H9 (cell line): Measurements from ENCODE around the gene USP34. TPM values are rescaled to one million over a fixed set of nuclear protein-coding genes. Genes with fewer than 3 reads are reported as not detected.

Source experiments
- DNase-seq: peaks from one replicate; pipeline ENCODE4 v3.0.0-alpha.2; 2017
- H2AFZ ChIP-seq: one replicate; pipeline ENCODE4 v1.6.1; 2013; ENCODE audit warnings: mild to moderate bottlenecking, low read length, control low read depth, moderate library complexity
- H2AK5ac ChIP-seq: 2 replicates; pipeline ENCODE4 v1.6.1; 2013; ENCODE audit warnings: low read length, control low read depth, mixed read lengths; ENCODE audit not compliant: insufficient read length
- H2BK120ac ChIP-seq: one replicate; pipeline ENCODE4 v1.6.1; 2013; ENCODE audit warnings: low read depth, mild to moderate bottlenecking, low read length, control low read depth, inconsistent platforms; ENCODE audit not compliant: poor library complexity, severe bottlenecking
- H2BK12ac ChIP-seq: 2 replicates; pipeline ENCODE4 v1.6.1; 2013; ENCODE audit warnings: low read length, control low read depth, mixed read lengths, low read depth; ENCODE audit not compliant: insufficient read length
- H2BK15ac ChIP-seq: 2 replicates; pipeline ENCODE4 v1.6.1; 2013; ENCODE audit warnings: low read depth, low read length, control low read depth
- H2BK20ac ChIP-seq: one replicate; pipeline ENCODE4 v1.6.1; 2013; ENCODE audit warnings: low read depth, mild to moderate bottlenecking, low read length, control low read depth, inconsistent platforms; ENCODE audit not compliant: poor library complexity, severe bottlenecking
- H2BK5ac ChIP-seq: 2 replicates; pipeline ENCODE4 v1.6.1; 2013; ENCODE audit warnings: low read length, control low read depth, mixed read lengths; ENCODE audit not compliant: insufficient read length
- H3K14ac ChIP-seq: 2 replicates; pipeline ENCODE4 v1.6.1; 2013; ENCODE audit warnings: low read length, control low read depth; ENCODE audit not compliant: insufficient read depth
- H3K18ac ChIP-seq: 2 replicates; pipeline ENCODE4 v1.6.1; 2013; ENCODE audit warnings: low read depth, mild to moderate bottlenecking, mixed read lengths, low read length, control low read depth; ENCODE audit not compliant: insufficient read length
- H3K23ac ChIP-seq: 2 replicates; pipeline ENCODE4 v1.6.1; 2013; ENCODE audit warnings: low read length, control low read depth, mixed read lengths, low read depth; ENCODE audit not compliant: insufficient read length
- H3K23me2 ChIP-seq: 2 replicates; pipeline ENCODE4 v1.6.1; 2013; ENCODE audit warnings: low read depth, mild to moderate bottlenecking, mixed read lengths, low read length, control low read depth; ENCODE audit not compliant: insufficient read length, poor library complexity, severe bottlenecking
- H3K27ac ChIP-seq: 2 replicates; pipeline ENCODE4 v1.5.1; 2013; ENCODE audit warnings: low read length, control low read depth, mixed read lengths, low read depth; ENCODE audit not compliant: insufficient read length
- H3K27me3 ChIP-seq: 2 replicates; pipeline ENCODE4 v1.6.1; 2013; ENCODE audit warnings: low read length, control low read depth, inconsistent platforms; ENCODE audit not compliant: insufficient read depth
- H3K4ac ChIP-seq: 2 replicates; pipeline ENCODE4 v1.6.1; 2013; ENCODE audit warnings: low read depth, mild to moderate bottlenecking, control low read depth, inconsistent platforms, low read length, moderate library complexity
- H3K4me1 ChIP-seq: 2 replicates; pipeline ENCODE4 v1.6.1; 2013; ENCODE audit warnings: low read length, control low read depth, inconsistent platforms; ENCODE audit not compliant: insufficient read depth
- H3K4me2 ChIP-seq: 2 replicates; pipeline ENCODE4 v1.6.1; 2013; ENCODE audit warnings: low read length, control low read depth, mixed read lengths; ENCODE audit not compliant: insufficient read length, insufficient read depth
- H3K56ac ChIP-seq: 2 replicates; pipeline ENCODE4 v1.6.1; 2013; ENCODE audit warnings: low read depth, mild to moderate bottlenecking, mixed read lengths, low read length, control low read depth; ENCODE audit not compliant: insufficient read length
- H3K79me1 ChIP-seq: 2 replicates; pipeline ENCODE4 v1.6.1; 2013; ENCODE audit warnings: low read depth, mild to moderate bottlenecking, moderate library complexity, low read length, control low read depth, inconsistent platforms; ENCODE audit not compliant: insufficient read depth, poor library complexity, severe bottlenecking
- H3K79me2 ChIP-seq: 2 replicates; pipeline ENCODE4 v1.6.1; 2013; ENCODE audit warnings: low read length, control low read depth, inconsistent platforms; ENCODE audit not compliant: insufficient read depth
- H3K9ac ChIP-seq: 2 replicates; pipeline ENCODE4 v1.6.1; 2013; ENCODE audit warnings: low read length, control low read depth, mixed read lengths; ENCODE audit not compliant: insufficient read length; ENCODE audit errors: extremely low read depth
- H3K9me3 ChIP-seq: one replicate; pipeline ENCODE4 v1.6.1; 2013; ENCODE audit warnings: low read depth, low read length, inconsistent platforms; ENCODE audit not compliant: control insufficient read depth
- H3T11ph ChIP-seq: one replicate; pipeline ENCODE4 v1.6.1; 2013; ENCODE audit warnings: mild to moderate bottlenecking, low read length, control low read depth, inconsistent platforms
- H4K20me1 ChIP-seq: one replicate; pipeline ENCODE4 v1.6.1; 2013; ENCODE audit not compliant: control insufficient read depth, insufficient read length, insufficient read depth
- H4K5ac ChIP-seq: 2 replicates; pipeline ENCODE4 v1.6.1; 2013; ENCODE audit warnings: low read depth, mild to moderate bottlenecking, mixed read lengths, low read length, control low read depth; ENCODE audit not compliant: insufficient read length
- H4K8ac ChIP-seq: replicated peaks from 2 replicates; pipeline ENCODE4 v1.6.1; 2013; ENCODE audit warnings: low read length, control low read depth, mixed read lengths, low read depth; ENCODE audit not compliant: insufficient read length
- H4K91ac ChIP-seq: 2 replicates; pipeline ENCODE4 v1.6.1; 2013; ENCODE audit warnings: low read depth, mild to moderate bottlenecking, moderate library complexity, mixed read lengths, low read length, control low read depth; ENCODE audit not compliant: insufficient read length
- H3K27ac Mint-ChIP-seq, 3 experiments: 2 replicates in 2 of 3; 3 replicates in 1 of 3; pipeline ENCODE4 v1.8.0; 2020 to 2021; ENCODE audit warnings: mixed read lengths in 3 of 3, mild to moderate bottlenecking in 1 of 3, moderate library complexity in 1 of 3
- H3K27me3 Mint-ChIP-seq: 2 replicates; pipeline ENCODE4 v1.8.0; 2021; ENCODE audit warnings: low read depth, mild to moderate bottlenecking, moderate library complexity, mixed read lengths
- H3K36me3 Mint-ChIP-seq, 3 experiments: 2 replicates in 2 of 3; 3 replicates in 1 of 3; pipeline ENCODE4 v1.8.0; 2020 to 2021; ENCODE audit warnings: low read depth in 3 of 3, mixed read lengths in 3 of 3; ENCODE audit not compliant: insufficient read depth in 1 of 3
- H3K4me1 Mint-ChIP-seq, 2 experiments: 2 replicates each; pipeline ENCODE4 v1.8.0; 2020; ENCODE audit warnings: mixed read lengths in 2 of 2
- H3K4me3 Mint-ChIP-seq, 2 experiments: 2 replicates in 1 of 2; 3 replicates in 1 of 2; pipeline ENCODE4 v1.8.0; 2020 to 2021; ENCODE audit warnings: mild to moderate bottlenecking in 2 of 2, mixed read lengths in 2 of 2, moderate library complexity in 1 of 2
- H3K9me3 Mint-ChIP-seq, 2 experiments: 2 replicates in 1 of 2; 3 replicates in 1 of 2; pipeline ENCODE4 v1.8.0; 2020; ENCODE audit warnings: mild to moderate bottlenecking in 2 of 2, mixed read lengths in 2 of 2, moderate library complexity in 1 of 2
- WGBS: extraction: QIAGEN DNeasy Blood & Tissue Kit; methylation state at CpG from one replicate; pipeline ENCODE4 v1.1.7; 2013; ENCODE audit warnings: missing lambda C conversion rate, low lambda C conversion rate, mixed read lengths; ENCODE audit not compliant: insufficient read length; ENCODE audit errors: extremely low coverage; 5-methylcytosine and 5-hydroxymethylcytosine counted together
- total RNA-seq: library from RNA; stranded (reverse); gene quantifications from 2 replicates; pipeline ENCODE4 v1.2.1, GENCODE V29; 2021
- TF ChIP-seq, protein P1 (sequence below): fragments of 200-600 bp; sonication (generic); conservative IDR thresholded peaks from 3 replicates; pipeline ENCODE4 v1.8.0; 2021; ENCODE audit warnings: antibody characterized with exemption, mild to moderate bottlenecking

The USP34 gene
- total RNA-seq, 1 experiment from 2014 or later: 93.9 TPM

DNA sequence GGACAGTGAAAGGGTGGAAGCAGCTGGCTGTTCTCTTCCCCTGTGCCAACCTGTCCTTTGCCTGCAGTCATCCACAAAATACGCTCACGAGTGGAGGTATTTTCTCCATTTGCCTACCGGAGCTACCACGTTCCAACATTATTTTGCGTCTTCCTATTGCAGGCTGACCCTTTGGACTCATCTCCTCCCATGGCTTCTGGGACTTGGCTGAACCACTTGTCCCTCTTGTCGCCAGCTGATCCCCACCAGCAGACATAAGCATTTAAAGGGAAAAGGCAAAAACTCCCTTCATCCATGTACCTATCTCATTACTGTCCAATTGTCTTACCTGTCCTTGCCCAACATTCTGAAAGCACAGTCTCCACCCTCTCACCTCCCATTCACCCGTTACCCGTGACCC lies 295.9 kb downstream of the USP34 start:
- H2BK120ac ChIP-seq: no peak overlapping the region
- H3K79me2 ChIP-seq: no peaks in the 10 kb centered on the region
- Mint-ChIP-seq H3K4me3 (no peak overlapping the region), H3K4me1 (peaks cover 30 to 31% of the 10 kb centered on the region in 2 experiments), H3K27ac (0 out of 7 replicates have a peak overlapping the region, but pooled peaks of 1 of the 3 experiments have one; percentile 1), H3K36me3 (peaks cover 7 to 9% (median 8%) of the 10 kb centered on the region in 3 experiments; a peak in 6 of 7 replicates), H3K27me3 (peaks cover 36% of the 10 kb centered on the region), H3K9me3 (no peaks in the 10 kb centered on the region; a peak in 1 of 5 replicates)
- no peak overlapping the region for H4K8ac ChIP-seq
- H3K56ac ChIP-seq: no peak overlapping the region
- H4K91ac ChIP-seq: no peak overlapping the region
- H3K23ac ChIP-seq: no peak overlapping the region
- no peak overlapping the region for H3K4me2 ChIP-seq
- no peaks in the 10 kb centered on the region for H3K79me1 ChIP-seq
- H3K9me3 ChIP-seq: no peaks in the 10 kb centered on the region
- TF ChIP-seq, protein P1, sequence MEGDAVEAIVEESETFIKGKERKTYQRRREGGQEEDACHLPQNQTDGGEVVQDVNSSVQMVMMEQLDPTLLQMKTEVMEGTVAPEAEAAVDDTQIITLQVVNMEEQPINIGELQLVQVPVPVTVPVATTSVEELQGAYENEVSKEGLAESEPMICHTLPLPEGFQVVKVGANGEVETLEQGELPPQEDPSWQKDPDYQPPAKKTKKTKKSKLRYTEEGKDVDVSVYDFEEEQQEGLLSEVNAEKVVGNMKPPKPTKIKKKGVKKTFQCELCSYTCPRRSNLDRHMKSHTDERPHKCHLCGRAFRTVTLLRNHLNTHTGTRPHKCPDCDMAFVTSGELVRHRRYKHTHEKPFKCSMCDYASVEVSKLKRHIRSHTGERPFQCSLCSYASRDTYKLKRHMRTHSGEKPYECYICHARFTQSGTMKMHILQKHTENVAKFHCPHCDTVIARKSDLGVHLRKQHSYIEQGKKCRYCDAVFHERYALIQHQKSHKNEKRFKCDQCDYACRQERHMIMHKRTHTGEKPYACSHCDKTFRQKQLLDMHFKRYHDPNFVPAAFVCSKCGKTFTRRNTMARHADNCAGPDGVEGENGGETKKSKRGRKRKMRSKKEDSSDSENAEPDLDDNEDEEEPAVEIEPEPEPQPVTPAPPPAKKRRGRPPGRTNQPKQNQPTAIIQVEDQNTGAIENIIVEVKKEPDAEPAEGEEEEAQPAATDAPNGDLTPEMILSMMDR: no peak
- H3K4ac ChIP-seq: no peak overlapping the region
- H3K14ac ChIP-seq: no peak overlapping the region
- H2BK20ac ChIP-seq: no peak overlapping the region
- H2BK15ac ChIP-seq: no peak overlapping the region
- H3K23me2 ChIP-seq: peaks cover 14% of the 10 kb centered on the region
- no peak overlapping the region for H3T11ph ChIP-seq
- H3K4me1 ChIP-seq: peaks cover 4% of the 10 kb centered on the region; the same call in 1 of the 2 replicates
- H2BK5ac ChIP-seq: no peak overlapping the region
- H4K20me1 ChIP-seq: no peaks in the 10 kb centered on the region
- no peak for DNase-seq
- H2AK5ac ChIP-seq: no peak overlapping the region
- no peak overlapping the region for H3K9ac ChIP-seq
- no peak overlapping the region for H3K27ac ChIP-seq
- H3K27me3 ChIP-seq: no peaks in the 10 kb centered on the region; the same call in 1 of the 2 replicates
- no CpG with 5 or more reads among the region's 8 CpGs for WGBS
- no peak overlapping the region for H4K5ac ChIP-seq
- H2AFZ ChIP-seq: no peak overlapping the region
- no peak overlapping the region for H2BK12ac ChIP-seq
- H3K18ac ChIP-seq: no peak overlapping the region
